ENCODE data around the gene TGFBR3L. TPM values are rescaled to one million over a fixed set of nuclear protein-coding genes. Genes with fewer than 3 reads are reported as not detected.

Gene TGFBR3L
- polyA plus RNA-seq, 3 donors = 0.07 to 1.0 TPM; not detected in 1

DNA sequence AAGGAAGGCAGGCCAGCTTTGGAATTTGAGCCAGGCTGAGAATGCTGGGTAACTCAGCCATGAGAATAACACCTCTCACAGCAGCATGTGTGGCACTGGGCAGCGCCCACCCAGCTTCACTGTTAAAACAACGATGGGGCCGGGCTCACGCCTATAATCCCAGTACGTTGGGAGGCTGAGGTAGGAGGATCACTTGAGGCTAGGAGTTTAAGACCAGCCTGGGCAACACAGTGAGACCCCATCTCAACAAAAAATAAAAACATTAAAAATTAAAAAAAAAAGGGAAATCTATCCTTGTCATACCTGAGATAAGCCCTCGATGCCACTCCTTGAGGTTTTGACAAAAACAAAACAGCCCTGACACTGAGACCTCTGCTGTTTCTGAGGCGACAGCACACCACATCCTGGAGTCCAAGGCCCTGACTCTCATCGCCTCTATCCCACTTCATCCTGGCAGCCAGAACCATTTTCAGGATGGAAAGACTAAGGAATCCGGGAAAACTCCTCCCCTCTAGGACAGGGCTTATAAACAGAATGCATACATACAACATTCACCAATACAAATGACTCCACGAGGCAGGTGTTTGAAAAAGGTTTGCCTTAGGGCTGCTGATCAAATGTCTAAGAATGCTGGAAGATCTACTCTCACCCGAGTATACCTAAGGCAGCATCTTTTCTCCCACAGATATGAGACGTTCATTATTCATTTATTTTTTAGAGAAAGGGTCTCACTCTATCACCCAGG is 51.5 kb downstream of the TGFBR3L start:
- H3K27ac ChIP-seq (ENCODE audit: low read depth, low read length) = no peak overlapping the region
- WGBS, 3 donors = 92% methylated on average over 12 of the region's 12 CpGs

DNA sequence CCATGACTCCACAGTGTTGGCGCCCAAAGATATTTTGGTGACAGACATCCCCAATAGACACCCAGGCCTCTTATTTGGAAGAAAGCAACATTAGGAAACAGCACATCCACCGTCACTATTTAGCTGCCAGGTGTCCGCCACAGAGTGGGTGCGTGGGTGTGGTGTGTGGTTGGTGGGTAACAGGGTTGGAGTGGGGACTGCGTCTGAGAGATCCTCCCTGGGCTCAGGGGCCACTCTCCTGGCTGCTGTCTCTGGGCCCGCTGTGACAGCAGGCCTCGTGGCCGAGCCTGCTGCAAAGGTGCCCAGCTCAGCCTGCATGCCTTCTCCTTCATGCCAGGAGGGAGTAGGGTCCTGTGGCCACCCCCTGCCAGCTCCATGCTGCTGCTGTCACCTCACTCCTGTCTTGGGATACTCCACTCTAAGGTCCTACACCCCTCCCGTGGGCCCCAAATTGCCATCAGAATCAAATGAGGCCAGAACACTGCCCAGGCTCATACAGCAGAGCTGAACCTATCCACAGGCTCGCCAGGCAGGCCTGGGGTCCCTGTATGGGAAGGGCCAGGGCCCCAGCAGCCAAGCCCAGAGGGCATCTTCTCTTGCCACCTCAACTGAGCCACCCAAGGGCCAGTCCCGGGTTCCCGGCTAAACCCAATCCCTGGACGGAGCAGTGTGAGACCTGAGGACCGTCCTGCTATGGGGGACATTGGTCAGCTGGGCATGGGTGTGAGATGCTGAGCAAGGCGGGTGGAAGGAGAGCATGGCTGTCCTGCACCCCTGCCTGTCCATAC is 53.6 kb downstream of the TGFBR3L start:
- WGBS, 3 donors = 89 to 95% (median 94%) methylated on average over 15 of the region's 15 CpGs
- H3K27ac ChIP-seq (ENCODE audit: low read depth, low read length) = no peak overlapping the region

Other genes starting within 250 kb of the TGFBR3L start
- 10 to 100 TPM in 2 of 3 donors, 1 to 10 TPM in 1; 5.0 to 20.0 (median 15.1) TPM for gene RETN, start 245.8 kb upstream of the TGFBR3L start, polyA plus RNA-seq
- 10 to 100 TPM in 2 of 3 donors, under 1 TPM in 1; 0.76 to 36.0 (median 20.8) TPM for gene MCEMP1, start 237.7 kb upstream of the TGFBR3L start, polyA plus RNA-seq
- 100 to 1,000 TPM in 1 of 3 donors, 10 to 100 TPM in 2; 58.0 to 146 (median 75.1) TPM for gene TRAPPC5, start 234.0 kb upstream of the TGFBR3L start, polyA plus RNA-seq
- gene FCER2, start 212.7 kb upstream of the TGFBR3L start, polyA plus RNA-seq = under 1 TPM; 0.22 to 0.39 (median 0.38) TPM
- 10 to 100 TPM in 1 of 3 donors, 1 to 10 TPM in 2; 2.7 to 21.5 (median 7.2) TPM for gene CLEC4G, start 182.7 kb upstream of the TGFBR3L start, polyA plus RNA-seq
- 10 to 100 TPM in 2 of 3 donors, 1 to 10 TPM in 1; 1.3 to 12.8 (median 12.7) TPM for gene CD209, start 167.3 kb upstream of the TGFBR3L start, polyA plus RNA-seq
- 1 to 10 TPM in 1 of 3 donors, under 1 TPM in 1, not detected in 1; 0.16 to 3.7 TPM for gene CLEC4M, start 151.6 kb upstream of the TGFBR3L start, polyA plus RNA-seq
- gene EVI5L, start 84.6 kb upstream of the TGFBR3L start, polyA plus RNA-seq = 10 to 100 TPM in 1 of 3 donors, 1 to 10 TPM in 2; 3.9 to 10.2 (median 8.4) TPM
- gene PRR36, start 40.4 kb upstream of the TGFBR3L start, polyA plus RNA-seq = under 1 TPM in 2 of 3 donors, not detected in 1; 0.04 to 0.78 TPM
- 1 to 10 TPM in 1 of 3 donors, under 1 TPM in 2; 0.22 to 4.1 (median 0.61) TPM for gene LRRC8E, start 26.3 kb upstream of the TGFBR3L start, polyA plus RNA-seq
- 10 to 100 TPM; 15.3 to 33.0 (median 20.4) TPM for gene MAP2K7, start 11.0 kb upstream of the TGFBR3L start, polyA plus RNA-seq
- gene SNAPC2, start 5.5 kb downstream of the TGFBR3L start, polyA plus RNA-seq = 10 to 100 TPM; 13.3 to 21.0 (median 15.7) TPM
- 1 to 10 TPM in 1 of 3 donors, under 1 TPM in 2; 0.36 to 1.3 (median 0.86) TPM for gene CTXN1, start 11.3 kb downstream of the TGFBR3L start, polyA plus RNA-seq
- 10 to 100 TPM; 32.2 to 58.1 (median 54.9) TPM for gene TIMM44, start 28.8 kb downstream of the TGFBR3L start, polyA plus RNA-seq
- gene ELAVL1, start 90.8 kb downstream of the TGFBR3L start, polyA plus RNA-seq = 10 to 100 TPM; 15.2 to 29.7 (median 16.9) TPM
- gene CCL25, start 137.9 kb downstream of the TGFBR3L start, polyA plus RNA-seq = under 1 TPM in 1 of 3 donors, not detected in 2; 0.07 TPM
- under 1 TPM in 2 of 3 donors, not detected in 1; 0.01 to 0.05 TPM for gene FBN3, start 234.8 kb downstream of the TGFBR3L start, polyA plus RNA-seq

Data from adipose tissue (tissue), 3 donors.